Skeletal muscle cell (primary cell): ENCODE measurements around the gene PLEKHA7.
A peak's percentile ranks its signal among the peaks of the same experiment; 100 is the strongest.

ENCODE experiments used
- DNase-seq: peaks from one replicate; pipeline ENCODE4 v3.0.0-alpha.2; 2010; ENCODE audit warnings: low read depth
- H3K4me3 ChIP-seq: 2 replicates; pipeline ENCODE4 v1.5.1; 2011; ENCODE audit warnings: low read depth, mild to moderate bottlenecking, control low read depth, low read length, moderate library complexity

The PLEKHA7 gene

DNA sequence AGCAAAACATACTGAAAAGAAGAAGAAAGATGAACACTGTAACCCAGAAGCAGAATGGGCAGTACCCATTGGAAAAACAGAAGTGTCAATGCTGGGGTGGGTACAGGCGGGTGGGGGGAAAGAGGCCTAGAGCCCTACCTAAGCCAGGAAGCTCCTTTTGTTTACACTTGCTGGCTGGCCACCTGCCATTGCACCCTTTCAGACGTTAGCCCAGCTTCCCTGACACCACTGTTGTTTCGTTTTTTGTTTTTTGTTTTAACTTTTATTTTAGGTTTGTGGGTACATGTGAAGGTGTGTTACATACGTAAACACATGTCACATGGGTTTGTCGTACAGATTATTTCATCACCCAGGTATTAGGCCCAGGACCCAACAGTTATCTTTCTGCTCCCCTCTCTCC, 55.4 kb downstream of the PLEKHA7 start:
- H3K4me3 ChIP-seq = no peak overlapping the region
- no peak for DNase-seq

DNA sequence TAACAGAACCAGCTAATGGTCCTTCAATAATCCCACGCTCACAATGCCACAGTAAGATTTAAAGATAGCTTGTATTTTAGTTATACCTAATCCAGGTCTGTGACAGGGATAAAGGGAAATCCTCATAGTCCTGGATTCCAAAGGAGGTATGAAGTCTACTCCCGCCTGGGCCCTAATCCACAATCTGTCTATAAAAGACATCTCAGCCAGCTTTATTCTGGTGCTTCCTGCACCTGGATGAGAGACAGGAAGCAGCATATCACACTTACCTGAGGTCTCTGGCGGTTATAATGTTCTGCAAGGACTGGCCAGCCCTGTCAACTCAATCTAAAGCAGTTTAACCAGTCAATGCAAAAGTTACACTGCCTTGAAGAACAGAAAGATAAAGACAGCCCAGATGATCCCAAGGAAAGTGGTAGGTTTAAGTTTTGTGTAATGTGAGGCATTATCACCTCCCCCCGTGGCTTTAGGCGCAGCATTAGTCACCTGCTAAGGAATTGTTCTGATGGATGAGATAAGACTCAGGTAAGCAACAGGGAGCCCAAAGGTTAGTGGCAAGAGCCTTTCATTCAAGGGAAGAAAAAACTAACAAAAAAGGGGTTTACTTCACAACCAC, 57.6 kb downstream of the PLEKHA7 start:
- no peak overlapping the region for H3K4me3 ChIP-seq
- no peak for DNase-seq

- DNase-seq = no peak
- H3K4me3 ChIP-seq = no peak overlapping the region
Measured at GRCh38 chr11:16953663-16954062, 60.6 kb downstream of the PLEKHA7 start.

- DNase-seq = no peak
Measured at GRCh38 chr11:16946477-16947282, 67.5 kb downstream of the PLEKHA7 start.

DNA sequence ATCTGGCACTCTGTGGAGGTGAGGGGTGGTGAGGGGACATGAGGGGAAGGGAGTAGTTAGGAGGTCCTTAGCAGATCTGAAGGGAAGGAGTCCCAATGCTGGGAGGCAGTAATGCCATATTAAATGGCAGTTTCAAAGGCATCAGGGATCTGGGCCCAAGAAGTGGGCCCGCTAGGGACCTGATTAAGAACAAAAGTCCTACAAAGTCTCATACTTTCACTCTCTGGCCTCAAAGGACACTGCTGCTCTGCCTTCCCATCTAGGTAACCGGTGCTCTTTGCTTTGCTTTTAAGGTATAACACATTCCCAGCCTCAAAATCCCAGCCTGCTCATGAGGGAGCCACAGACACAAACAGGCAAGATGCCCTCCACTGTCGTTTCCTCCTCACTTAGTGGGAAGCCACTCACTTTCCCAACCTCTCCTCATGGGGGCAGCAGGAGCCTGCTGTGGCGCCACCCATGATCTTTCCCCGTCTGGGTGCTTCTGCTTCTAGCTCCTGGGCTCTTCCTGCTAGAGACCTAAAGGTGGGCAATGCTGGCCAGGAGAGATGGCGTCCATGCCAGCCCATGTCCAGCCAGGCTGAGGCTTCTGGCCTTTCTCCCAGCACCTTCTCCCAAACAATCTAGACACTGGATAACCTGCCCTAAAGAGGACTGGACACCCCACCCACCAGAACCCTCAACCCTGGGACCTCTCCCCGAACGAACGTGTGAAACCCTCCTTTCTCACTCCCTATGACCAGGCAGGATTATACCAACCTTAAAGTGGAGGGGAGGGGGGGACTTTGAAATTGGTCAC, 68.3 kb downstream of the PLEKHA7 start:
- DNase-seq = no peak
- no peak overlapping the region for H3K4me3 ChIP-seq

More at GRCh38 chr11:16946477-16947282, 67.5 kb downstream of the PLEKHA7 start:
- H3K4me3 ChIP-seq = no peak overlapping the region

DNA sequence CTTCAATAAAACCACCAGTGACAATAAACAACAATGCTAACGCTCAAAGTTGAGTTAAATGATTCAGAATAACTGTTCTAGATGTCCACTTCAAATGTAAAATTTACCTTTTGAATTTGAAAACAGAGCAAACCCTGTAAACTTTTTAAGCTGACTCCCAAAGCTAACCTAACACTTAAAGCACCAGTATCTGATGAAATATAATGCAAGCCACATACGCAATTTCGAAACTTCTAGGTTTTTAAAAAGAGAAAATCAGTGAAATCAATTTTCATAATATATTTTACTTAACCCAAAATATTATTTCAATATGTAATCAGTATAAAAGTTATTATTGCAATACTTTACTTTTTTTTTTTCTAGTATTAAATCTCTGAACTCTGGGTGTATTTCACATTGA, 71.3 kb downstream of the PLEKHA7 start:
- DNase-seq = no peak
- no peak overlapping the region for H3K4me3 ChIP-seq

DNA sequence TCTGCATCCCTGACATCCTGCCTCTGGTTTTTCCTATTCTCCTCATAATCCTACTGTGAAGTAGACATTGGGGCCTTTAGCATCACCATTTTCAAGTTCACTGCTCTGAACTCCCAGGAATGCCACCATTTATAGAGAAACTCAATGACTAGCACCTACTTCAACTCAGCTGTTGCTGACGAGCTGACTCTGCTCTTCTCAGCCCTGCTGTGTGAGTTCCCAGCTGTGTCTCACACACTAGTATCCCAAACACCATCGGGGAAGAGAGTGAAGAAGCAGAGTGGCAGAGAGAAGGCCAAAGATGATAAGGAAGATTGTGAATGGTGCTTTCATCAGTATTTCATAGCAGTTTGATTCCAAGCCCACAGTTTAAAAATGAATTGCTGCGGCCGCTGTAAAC, 71.9 kb downstream of the PLEKHA7 start:
- H3K4me3 ChIP-seq = no peak overlapping the region
- DNase-seq = no peak

DNA sequence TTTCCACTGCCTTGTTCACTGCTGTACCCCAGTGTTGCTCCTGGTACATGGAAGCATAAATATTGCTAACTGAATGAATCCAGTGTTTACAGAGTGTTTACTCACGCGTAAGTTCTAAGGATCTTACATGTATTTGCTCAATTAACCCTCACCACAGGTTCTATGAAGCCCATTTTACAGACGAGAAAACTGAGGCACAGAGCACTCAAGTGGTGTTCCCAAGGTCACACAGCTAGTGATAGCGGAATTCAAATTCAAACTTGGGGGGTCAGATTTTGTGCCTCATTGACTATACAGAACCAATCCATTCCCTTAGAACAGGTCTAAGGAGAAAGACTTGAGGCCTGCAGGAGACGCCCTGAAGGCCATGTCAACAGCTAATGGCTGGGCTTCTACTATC, 72.3 kb downstream of the PLEKHA7 start:
- DNase-seq = no peak
- no peak overlapping the region for H3K4me3 ChIP-seq

- H3K4me3 ChIP-seq = no peak overlapping the region
- no peak for DNase-seq
Measured at GRCh38 chr11:16938061-16938460, 76.2 kb downstream of the PLEKHA7 start.

DNA sequence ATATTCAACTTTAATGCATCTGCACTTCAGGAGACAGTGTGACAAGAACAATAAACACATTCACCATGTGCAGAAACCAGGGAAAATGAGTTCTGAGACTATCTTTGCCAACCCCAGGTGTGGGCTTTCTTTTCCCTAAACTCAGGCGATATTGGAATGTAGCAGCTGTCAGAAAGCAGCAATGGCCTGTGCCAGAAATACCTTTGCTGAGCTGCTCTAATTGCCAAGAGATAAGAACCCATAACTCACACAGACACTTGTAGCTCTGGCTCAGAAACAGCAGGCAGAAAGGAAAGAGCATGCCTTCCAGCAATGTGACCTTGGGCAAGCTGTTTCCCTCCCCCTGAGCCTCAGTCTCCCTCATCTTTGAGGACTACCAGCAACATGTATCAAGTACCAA, 77.6 kb downstream of the PLEKHA7 start:
- H3K4me3 ChIP-seq = no peak overlapping the region
- DNase-seq = no peak

- no peak overlapping the region for H3K4me3 ChIP-seq
- no peak for DNase-seq
Measured at GRCh38 chr11:16935518-16936302, 78.5 kb downstream of the PLEKHA7 start.

- H3K4me3 ChIP-seq = no peak overlapping the region
- no peak for DNase-seq
Measured at GRCh38 chr11:16933756-16934603, 80.2 kb downstream of the PLEKHA7 start.

DNA sequence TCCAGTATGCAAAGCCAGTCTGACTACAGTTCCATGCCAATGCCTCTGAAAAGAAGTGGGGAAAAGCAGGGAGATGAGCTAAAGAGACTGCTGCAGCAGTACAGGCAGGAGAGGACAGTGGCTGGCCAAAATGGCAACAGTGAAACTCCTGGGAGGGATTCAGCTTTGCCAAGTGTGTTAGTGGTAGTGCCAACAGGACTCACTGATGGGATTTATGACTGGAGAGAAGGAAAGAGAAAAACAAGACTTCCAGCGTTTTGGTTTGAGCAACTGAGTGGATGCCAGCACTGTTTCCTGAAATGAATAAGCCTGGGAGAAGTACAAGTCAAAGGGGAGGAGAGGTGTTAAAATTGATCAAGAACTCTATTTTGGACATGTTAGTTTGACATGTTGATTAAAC, 80.9 kb downstream of the PLEKHA7 start:
- DNase-seq = no peak
- H3K4me3 ChIP-seq = no peak overlapping the region

- H3K4me3 ChIP-seq = no peak overlapping the region
- DNase-seq = no peak
Measured at GRCh38 chr11:16928044-16928443, 86.2 kb downstream of the PLEKHA7 start.

DNA sequence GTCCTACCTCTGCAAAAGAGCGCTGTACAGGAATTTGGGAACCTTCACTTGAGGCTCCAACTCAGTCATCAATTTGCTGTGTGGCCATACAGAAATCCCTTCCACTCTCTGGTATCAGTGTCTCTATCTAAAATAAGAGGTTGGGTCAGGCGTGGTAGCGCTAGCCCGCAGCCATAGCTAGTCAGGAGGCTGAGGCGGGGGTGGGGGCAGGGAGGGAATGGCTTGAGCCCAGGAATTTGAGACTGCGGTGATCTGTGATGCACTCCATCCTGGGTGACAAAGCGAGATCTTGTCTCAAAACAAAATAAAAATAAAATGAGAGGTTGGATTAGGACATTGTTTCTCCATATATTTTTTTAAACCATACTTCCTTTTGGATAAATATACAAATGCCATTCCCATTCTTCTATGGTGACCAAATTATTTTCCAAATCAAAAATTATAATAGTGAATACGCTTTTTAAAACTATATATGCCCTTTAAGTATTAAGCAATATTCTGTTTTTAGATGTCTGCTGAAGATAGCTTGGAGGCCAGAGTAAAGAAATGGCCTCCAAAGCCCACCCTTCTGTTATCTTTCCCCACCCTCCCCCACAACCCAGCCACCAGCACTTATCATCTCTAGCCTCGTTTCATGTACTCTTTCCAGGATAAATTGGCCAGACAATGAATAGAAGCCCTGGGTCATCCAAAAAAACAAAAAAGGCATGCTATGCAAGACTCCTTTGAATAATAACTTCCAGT, 87.2 kb downstream of the PLEKHA7 start:
- H3K4me3 ChIP-seq = no peak overlapping the region
- no peak for DNase-seq

DNA sequence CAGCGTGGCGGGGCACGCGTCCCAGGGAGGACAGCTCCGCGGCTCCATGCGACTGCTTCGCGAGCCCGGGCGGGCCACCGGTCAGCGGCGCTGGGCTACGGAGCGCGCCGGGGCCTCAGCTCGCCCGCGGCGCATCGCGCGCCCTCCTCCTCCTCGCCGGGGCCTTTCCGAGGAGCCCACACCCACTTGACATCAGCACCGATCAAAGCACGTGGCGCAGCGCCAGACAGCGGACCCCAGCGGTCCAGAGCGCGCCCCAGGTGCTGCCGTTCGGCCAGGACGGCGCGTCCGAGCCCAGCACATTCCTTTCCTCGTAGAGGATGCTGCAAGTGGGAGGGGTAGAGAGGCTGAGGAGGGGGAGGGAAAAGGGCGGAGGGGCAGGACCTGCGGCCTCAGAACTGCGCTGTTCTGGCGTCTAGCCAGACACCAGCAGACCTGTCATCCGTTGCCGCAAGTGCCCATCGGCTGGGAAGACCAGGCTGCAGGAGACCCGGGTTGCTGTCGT, 88.6 kb downstream of the PLEKHA7 start:
- no peak for DNase-seq
- H3K4me3 ChIP-seq = peak overlapping the region; percentile 29

DNA sequence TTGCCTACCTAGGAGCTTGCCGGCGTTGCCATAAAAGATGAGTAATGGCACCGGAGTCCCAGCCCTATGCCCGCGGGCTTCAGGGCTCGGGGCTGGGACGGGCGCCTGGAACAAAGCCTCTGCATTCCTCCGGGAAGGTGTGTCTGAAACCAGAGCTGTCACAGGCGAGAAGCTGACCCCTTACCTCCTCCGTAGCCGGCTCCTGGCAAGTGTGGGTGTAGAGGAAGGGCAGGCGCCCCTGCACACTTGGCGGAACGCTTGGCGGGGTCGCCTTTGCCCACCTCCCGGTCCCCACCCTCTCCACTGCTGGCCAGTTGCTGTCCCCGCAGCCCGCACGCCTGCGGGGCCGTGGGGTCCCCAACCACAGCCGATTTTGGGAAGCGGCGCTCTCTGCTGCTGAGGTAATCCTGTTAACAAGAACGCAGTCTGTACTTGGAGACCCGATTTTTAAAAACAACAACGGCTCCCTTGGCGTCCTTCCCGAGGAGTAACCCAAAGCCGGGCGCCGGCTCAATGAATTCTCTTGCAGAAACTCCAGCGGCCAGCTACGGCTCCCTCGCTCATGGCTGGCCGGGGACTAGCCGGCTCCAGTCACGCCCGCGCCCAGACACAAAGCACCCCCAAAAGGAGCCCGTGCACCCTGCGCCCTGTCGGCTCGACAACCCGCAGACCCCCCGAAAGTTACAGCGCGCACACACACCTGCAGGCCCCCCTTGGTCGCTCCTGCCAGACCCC, 89.2 kb downstream of the PLEKHA7 start:
- no peak for DNase-seq
- peak overlapping the region; percentile 29 for H3K4me3 ChIP-seq
